H9 (cell line): Measurements from ENCODE around the gene COL23A1. TPM values are rescaled to one million over a fixed set of nuclear protein-coding genes. Genes with fewer than 3 reads are reported as not detected.

Experiments
- DNase-seq: peaks from one replicate; pipeline ENCODE4 v3.0.0-alpha.2; 2017
- H2AFZ ChIP-seq: one replicate; pipeline ENCODE4 v1.6.1; 2013; ENCODE audit warnings: mild to moderate bottlenecking, low read length, control low read depth, moderate library complexity
- H2AK5ac ChIP-seq: 2 replicates; pipeline ENCODE4 v1.6.1; 2013; ENCODE audit warnings: low read length, control low read depth, mixed read lengths; ENCODE audit not compliant: insufficient read length
- H2BK120ac ChIP-seq: one replicate; pipeline ENCODE4 v1.6.1; 2013; ENCODE audit warnings: low read depth, mild to moderate bottlenecking, low read length, control low read depth, inconsistent platforms; ENCODE audit not compliant: poor library complexity, severe bottlenecking
- H2BK12ac ChIP-seq: 2 replicates; pipeline ENCODE4 v1.6.1; 2013; ENCODE audit warnings: low read length, control low read depth, mixed read lengths, low read depth; ENCODE audit not compliant: insufficient read length
- H2BK15ac ChIP-seq: 2 replicates; pipeline ENCODE4 v1.6.1; 2013; ENCODE audit warnings: low read depth, low read length, control low read depth
- H2BK20ac ChIP-seq: one replicate; pipeline ENCODE4 v1.6.1; 2013; ENCODE audit warnings: low read depth, mild to moderate bottlenecking, low read length, control low read depth, inconsistent platforms; ENCODE audit not compliant: poor library complexity, severe bottlenecking
- H2BK5ac ChIP-seq: 2 replicates; pipeline ENCODE4 v1.6.1; 2013; ENCODE audit warnings: low read length, control low read depth, mixed read lengths; ENCODE audit not compliant: insufficient read length
- H3K14ac ChIP-seq: 2 replicates; pipeline ENCODE4 v1.6.1; 2013; ENCODE audit warnings: low read length, control low read depth; ENCODE audit not compliant: insufficient read depth
- H3K18ac ChIP-seq: 2 replicates; pipeline ENCODE4 v1.6.1; 2013; ENCODE audit warnings: low read depth, mild to moderate bottlenecking, mixed read lengths, low read length, control low read depth; ENCODE audit not compliant: insufficient read length
- H3K23ac ChIP-seq: 2 replicates; pipeline ENCODE4 v1.6.1; 2013; ENCODE audit warnings: low read length, control low read depth, mixed read lengths, low read depth; ENCODE audit not compliant: insufficient read length
- H3K23me2 ChIP-seq: 2 replicates; pipeline ENCODE4 v1.6.1; 2013; ENCODE audit warnings: low read depth, mild to moderate bottlenecking, mixed read lengths, low read length, control low read depth; ENCODE audit not compliant: insufficient read length, poor library complexity, severe bottlenecking
- H3K27ac ChIP-seq: 2 replicates; pipeline ENCODE4 v1.5.1; 2013; ENCODE audit warnings: low read length, control low read depth, mixed read lengths, low read depth; ENCODE audit not compliant: insufficient read length
- H3K27me3 ChIP-seq: 2 replicates; pipeline ENCODE4 v1.6.1; 2013; ENCODE audit warnings: low read length, control low read depth, inconsistent platforms; ENCODE audit not compliant: insufficient read depth
- H3K4ac ChIP-seq: 2 replicates; pipeline ENCODE4 v1.6.1; 2013; ENCODE audit warnings: low read depth, mild to moderate bottlenecking, control low read depth, inconsistent platforms, low read length, moderate library complexity
- H3K4me1 ChIP-seq: 2 replicates; pipeline ENCODE4 v1.6.1; 2013; ENCODE audit warnings: low read length, control low read depth, inconsistent platforms; ENCODE audit not compliant: insufficient read depth
- H3K4me2 ChIP-seq: 2 replicates; pipeline ENCODE4 v1.6.1; 2013; ENCODE audit warnings: low read length, control low read depth, mixed read lengths; ENCODE audit not compliant: insufficient read length, insufficient read depth
- H3K56ac ChIP-seq: 2 replicates; pipeline ENCODE4 v1.6.1; 2013; ENCODE audit warnings: low read depth, mild to moderate bottlenecking, mixed read lengths, low read length, control low read depth; ENCODE audit not compliant: insufficient read length
- H3K79me1 ChIP-seq: 2 replicates; pipeline ENCODE4 v1.6.1; 2013; ENCODE audit warnings: low read depth, mild to moderate bottlenecking, moderate library complexity, low read length, control low read depth, inconsistent platforms; ENCODE audit not compliant: insufficient read depth, poor library complexity, severe bottlenecking
- H3K79me2 ChIP-seq: 2 replicates; pipeline ENCODE4 v1.6.1; 2013; ENCODE audit warnings: low read length, control low read depth, inconsistent platforms; ENCODE audit not compliant: insufficient read depth
- H3K9ac ChIP-seq: 2 replicates; pipeline ENCODE4 v1.6.1; 2013; ENCODE audit warnings: low read length, control low read depth, mixed read lengths; ENCODE audit not compliant: insufficient read length; ENCODE audit errors: extremely low read depth
- H3K9me3 ChIP-seq: one replicate; pipeline ENCODE4 v1.6.1; 2013; ENCODE audit warnings: low read depth, low read length, inconsistent platforms; ENCODE audit not compliant: control insufficient read depth
- H3T11ph ChIP-seq: one replicate; pipeline ENCODE4 v1.6.1; 2013; ENCODE audit warnings: mild to moderate bottlenecking, low read length, control low read depth, inconsistent platforms
- H4K20me1 ChIP-seq: one replicate; pipeline ENCODE4 v1.6.1; 2013; ENCODE audit not compliant: control insufficient read depth, insufficient read length, insufficient read depth
- H4K5ac ChIP-seq: 2 replicates; pipeline ENCODE4 v1.6.1; 2013; ENCODE audit warnings: low read depth, mild to moderate bottlenecking, mixed read lengths, low read length, control low read depth; ENCODE audit not compliant: insufficient read length
- H4K8ac ChIP-seq: replicated peaks from 2 replicates; pipeline ENCODE4 v1.6.1; 2013; ENCODE audit warnings: low read length, control low read depth, mixed read lengths, low read depth; ENCODE audit not compliant: insufficient read length
- H4K91ac ChIP-seq: 2 replicates; pipeline ENCODE4 v1.6.1; 2013; ENCODE audit warnings: low read depth, mild to moderate bottlenecking, moderate library complexity, mixed read lengths, low read length, control low read depth; ENCODE audit not compliant: insufficient read length
- H3K27ac Mint-ChIP-seq, 3 experiments: 2 replicates in 2 of 3; 3 replicates in 1 of 3; pipeline ENCODE4 v1.8.0; 2020 to 2021; ENCODE audit warnings: mixed read lengths in 3 of 3, mild to moderate bottlenecking in 1 of 3, moderate library complexity in 1 of 3
- H3K27me3 Mint-ChIP-seq: 2 replicates; pipeline ENCODE4 v1.8.0; 2021; ENCODE audit warnings: low read depth, mild to moderate bottlenecking, moderate library complexity, mixed read lengths
- H3K36me3 Mint-ChIP-seq, 3 experiments: 2 replicates in 2 of 3; 3 replicates in 1 of 3; pipeline ENCODE4 v1.8.0; 2020 to 2021; ENCODE audit warnings: low read depth in 3 of 3, mixed read lengths in 3 of 3; ENCODE audit not compliant: insufficient read depth in 1 of 3
- H3K4me1 Mint-ChIP-seq, 2 experiments: 2 replicates each; pipeline ENCODE4 v1.8.0; 2020; ENCODE audit warnings: mixed read lengths in 2 of 2
- H3K4me3 Mint-ChIP-seq, 2 experiments: 2 replicates in 1 of 2; 3 replicates in 1 of 2; pipeline ENCODE4 v1.8.0; 2020 to 2021; ENCODE audit warnings: mild to moderate bottlenecking in 2 of 2, mixed read lengths in 2 of 2, moderate library complexity in 1 of 2
- H3K9me3 Mint-ChIP-seq, 2 experiments: 2 replicates in 1 of 2; 3 replicates in 1 of 2; pipeline ENCODE4 v1.8.0; 2020; ENCODE audit warnings: mild to moderate bottlenecking in 2 of 2, mixed read lengths in 2 of 2, moderate library complexity in 1 of 2
- WGBS: extraction: QIAGEN DNeasy Blood & Tissue Kit; methylation state at CpG from one replicate; pipeline ENCODE4 v1.1.7; 2013; ENCODE audit warnings: missing lambda C conversion rate, low lambda C conversion rate, mixed read lengths; ENCODE audit not compliant: insufficient read length; ENCODE audit errors: extremely low coverage; 5-methylcytosine and 5-hydroxymethylcytosine counted together
- total RNA-seq: library from RNA; stranded (reverse); gene quantifications from 2 replicates; pipeline ENCODE4 v1.2.1, GENCODE V29; 2021
- TF ChIP-seq, protein P1 (sequence below): fragments of 200-600 bp; sonication (generic); conservative IDR thresholded peaks from 3 replicates; pipeline ENCODE4 v1.8.0; 2021; ENCODE audit warnings: antibody characterized with exemption, mild to moderate bottlenecking

The COL23A1 gene
- total RNA-seq, 1 experiment from 2014 or later, result 2.6 TPM

DNA sequence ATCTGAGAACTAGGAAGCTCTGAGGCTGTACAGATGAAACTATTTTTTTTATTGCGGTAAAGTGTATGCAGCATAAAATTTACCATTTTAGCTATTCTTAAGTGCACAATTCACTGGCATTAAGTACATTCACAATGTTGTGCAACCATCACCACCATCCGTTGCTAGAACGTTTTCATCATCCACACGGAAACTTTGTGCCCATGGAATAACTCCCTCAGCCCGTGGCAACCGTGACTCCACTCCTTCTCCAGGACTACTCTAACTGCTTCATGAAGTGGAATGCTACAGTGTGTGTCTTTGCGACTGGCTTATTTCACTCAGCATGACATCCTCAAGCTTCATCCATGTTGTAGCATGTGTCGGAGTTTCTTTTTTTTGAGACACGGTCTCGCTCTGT, 57.1 kb downstream of the COL23A1 start:
- Histone ChIP-seq H2AFZ (no peak overlapping the region), H4K91ac (no peak overlapping the region), H2BK20ac (no peak overlapping the region), H3K79me1 (no peaks in the 10 kb centered on the region), H3K23ac (no peak overlapping the region), H3K14ac (no peak overlapping the region), H2BK120ac (no peak overlapping the region), H3K56ac (no peak overlapping the region), H2AK5ac (no peak overlapping the region), H3K9me3 (no peaks in the 10 kb centered on the region), H2BK5ac (no peak overlapping the region), H2BK12ac (no peak overlapping the region), H3K23me2 (no peaks in the 10 kb centered on the region), H3K27me3 (no peaks in the 10 kb centered on the region), H3K4me2 (no peak overlapping the region), H4K20me1 (peaks cover 2% of the 10 kb centered on the region), H3K18ac (no peak overlapping the region), H3T11ph (no peak overlapping the region), H3K9ac (no peak overlapping the region), H3K4me1 (no peaks in the 10 kb centered on the region), H3K27ac (no peak overlapping the region), H4K8ac (no peak overlapping the region), H3K4ac (no peak overlapping the region), H3K79me2 (no peaks in the 10 kb centered on the region), H4K5ac (no peak overlapping the region), H2BK15ac (no peak overlapping the region)
- Mint-ChIP-seq H3K27ac (no peak overlapping the region), H3K4me3 (no peak overlapping the region), H3K4me1 (peaks cover 5 to 20% of the 10 kb centered on the region in 2 experiments; a peak in 3 of 4 replicates), H3K27me3 (no peaks in the 10 kb centered on the region), H3K36me3 (no peaks in the 10 kb centered on the region), H3K9me3 (no peaks in the 10 kb centered on the region; a peak in 1 of 5 replicates)
- TF ChIP-seq, protein P1, sequence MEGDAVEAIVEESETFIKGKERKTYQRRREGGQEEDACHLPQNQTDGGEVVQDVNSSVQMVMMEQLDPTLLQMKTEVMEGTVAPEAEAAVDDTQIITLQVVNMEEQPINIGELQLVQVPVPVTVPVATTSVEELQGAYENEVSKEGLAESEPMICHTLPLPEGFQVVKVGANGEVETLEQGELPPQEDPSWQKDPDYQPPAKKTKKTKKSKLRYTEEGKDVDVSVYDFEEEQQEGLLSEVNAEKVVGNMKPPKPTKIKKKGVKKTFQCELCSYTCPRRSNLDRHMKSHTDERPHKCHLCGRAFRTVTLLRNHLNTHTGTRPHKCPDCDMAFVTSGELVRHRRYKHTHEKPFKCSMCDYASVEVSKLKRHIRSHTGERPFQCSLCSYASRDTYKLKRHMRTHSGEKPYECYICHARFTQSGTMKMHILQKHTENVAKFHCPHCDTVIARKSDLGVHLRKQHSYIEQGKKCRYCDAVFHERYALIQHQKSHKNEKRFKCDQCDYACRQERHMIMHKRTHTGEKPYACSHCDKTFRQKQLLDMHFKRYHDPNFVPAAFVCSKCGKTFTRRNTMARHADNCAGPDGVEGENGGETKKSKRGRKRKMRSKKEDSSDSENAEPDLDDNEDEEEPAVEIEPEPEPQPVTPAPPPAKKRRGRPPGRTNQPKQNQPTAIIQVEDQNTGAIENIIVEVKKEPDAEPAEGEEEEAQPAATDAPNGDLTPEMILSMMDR, result no peak
- no CpG with 5 or more reads among the region's 10 CpGs for WGBS
- no peak for DNase-seq
